Brain microvascular endothelial cell (primary cell): ENCODE results near the gene CRYGS.

Experiments
- DNase-seq: peaks from one replicate; pipeline ENCODE4 v3.0.0-alpha.2; 2020
- H3K27ac ChIP-seq: fragments of 250-450 bp; sonication (Bioruptor Pico); 2 replicates; pipeline ENCODE4 v1.5.1; 2020; ENCODE audit warnings: mild to moderate bottlenecking, moderate library complexity
- H3K27me3 ChIP-seq: fragments of 250-450 bp; sonication (Bioruptor Pico); replicated peaks from 2 replicates; pipeline ENCODE4 v1.5.1; 2020; ENCODE audit warnings: mild to moderate bottlenecking
- H3K36me3 ChIP-seq: fragments of 250-450 bp; sonication (Bioruptor Pico); replicated peaks from 2 replicates; pipeline ENCODE4 v1.5.1; 2020; ENCODE audit warnings: mild to moderate bottlenecking
- H3K4me3 ChIP-seq: 2 replicates; pipeline ENCODE4 v1.5.1; 2011; ENCODE audit warnings: low read depth, mild to moderate bottlenecking, control low read depth, low read length, moderate library complexity
- in situ Hi-C: cut with HindIII; loops from 2 replicates; pipeline ENCODE4 v1.10.0; 2017; ENCODE audit warnings: low sequenced_read_pairs, low pct_ligation_motif_present
- TF ChIP-seq, protein P1 (sequence below): IDR thresholded peaks from 2 replicates; pipeline ENCODE4 v1.5.1; 2011; ENCODE audit warnings: low read depth, mild to moderate bottlenecking, moderate library complexity, low read length, control low read depth, inconsistent platforms; ENCODE audit errors: missing control alignments

Gene CRYGS

GRCh38 chr3:186567072-186567921 lies 23.1 kb upstream of the CRYGS start, which contains the start of gene TBCCD1:
Gene TBCCD1 (minus strand): TSS chr3:186567339. CDS start chr3:186564329, 3,010 bp downstream.
- peak; percentile 88 for DNase-seq
- Histone ChIP-seq H3K36me3 (peaks cover 8% of the 10 kb centered on the region), H3K27me3 (no peaks in the 10 kb centered on the region), H3K27ac (peak within 1 kb of the TSS; percentile 69), H3K4me3 (peak within 1 kb of the TSS; percentile 93)
- in situ Hi-C loops = no loop called here
- TF ChIP-seq, protein P1, sequence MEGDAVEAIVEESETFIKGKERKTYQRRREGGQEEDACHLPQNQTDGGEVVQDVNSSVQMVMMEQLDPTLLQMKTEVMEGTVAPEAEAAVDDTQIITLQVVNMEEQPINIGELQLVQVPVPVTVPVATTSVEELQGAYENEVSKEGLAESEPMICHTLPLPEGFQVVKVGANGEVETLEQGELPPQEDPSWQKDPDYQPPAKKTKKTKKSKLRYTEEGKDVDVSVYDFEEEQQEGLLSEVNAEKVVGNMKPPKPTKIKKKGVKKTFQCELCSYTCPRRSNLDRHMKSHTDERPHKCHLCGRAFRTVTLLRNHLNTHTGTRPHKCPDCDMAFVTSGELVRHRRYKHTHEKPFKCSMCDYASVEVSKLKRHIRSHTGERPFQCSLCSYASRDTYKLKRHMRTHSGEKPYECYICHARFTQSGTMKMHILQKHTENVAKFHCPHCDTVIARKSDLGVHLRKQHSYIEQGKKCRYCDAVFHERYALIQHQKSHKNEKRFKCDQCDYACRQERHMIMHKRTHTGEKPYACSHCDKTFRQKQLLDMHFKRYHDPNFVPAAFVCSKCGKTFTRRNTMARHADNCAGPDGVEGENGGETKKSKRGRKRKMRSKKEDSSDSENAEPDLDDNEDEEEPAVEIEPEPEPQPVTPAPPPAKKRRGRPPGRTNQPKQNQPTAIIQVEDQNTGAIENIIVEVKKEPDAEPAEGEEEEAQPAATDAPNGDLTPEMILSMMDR = no peak

DNA sequence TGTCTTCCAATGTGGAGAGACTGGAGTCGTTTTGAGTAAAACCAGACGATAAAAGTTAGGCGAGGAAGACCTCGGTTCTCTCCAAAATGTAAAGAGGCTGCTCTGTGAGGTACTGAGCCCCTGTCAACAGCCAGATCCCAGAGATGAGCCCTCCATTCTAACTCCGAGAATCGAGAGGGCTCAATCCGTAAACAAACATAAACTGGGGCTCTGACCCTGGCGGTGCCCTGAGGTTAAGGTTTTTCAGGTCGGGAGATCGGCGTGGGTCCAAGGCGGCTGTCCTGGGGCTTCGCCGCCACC lies 22.5 kb upstream of the CRYGS start:
- H3K36me3 ChIP-seq = peaks cover 9% of the 10 kb centered on the region
- TF ChIP-seq, protein P1 = no peak
- H3K4me3 ChIP-seq = peak overlapping the region; percentile 93
- H3K27me3 ChIP-seq = no peaks in the 10 kb centered on the region
- in situ Hi-C loops = no loop called here
- peak overlapping the region; percentile 69 for H3K27ac ChIP-seq
- DNase-seq = no peak

- peaks cover 7% of the 10 kb centered on the region for H3K36me3 ChIP-seq
- TF ChIP-seq, protein P1 = no peak
- H3K27ac ChIP-seq = no peak overlapping the region
- DNase-seq = no peak
- in situ Hi-C loops = no loop called here
- H3K27me3 ChIP-seq = no peaks in the 10 kb centered on the region
- H3K4me3 ChIP-seq = no peak overlapping the region
These were observed 20.4 kb upstream of the CRYGS start for GRCh38 chr3:186564586-186564985.

GRCh38 chr3:186552408-186553031 lies 8.3 kb upstream of the CRYGS start:
- Histone ChIP-seq H3K4me3 (no peak overlapping the region), H3K27me3 (no peaks in the 10 kb centered on the region), H3K27ac (no peak overlapping the region), H3K36me3 (peaks cover 25% of the 10 kb centered on the region)
- TF ChIP-seq, protein P1 = no peak
- in situ Hi-C loops = no loop called here
- DNase-seq = no peak

DNA sequence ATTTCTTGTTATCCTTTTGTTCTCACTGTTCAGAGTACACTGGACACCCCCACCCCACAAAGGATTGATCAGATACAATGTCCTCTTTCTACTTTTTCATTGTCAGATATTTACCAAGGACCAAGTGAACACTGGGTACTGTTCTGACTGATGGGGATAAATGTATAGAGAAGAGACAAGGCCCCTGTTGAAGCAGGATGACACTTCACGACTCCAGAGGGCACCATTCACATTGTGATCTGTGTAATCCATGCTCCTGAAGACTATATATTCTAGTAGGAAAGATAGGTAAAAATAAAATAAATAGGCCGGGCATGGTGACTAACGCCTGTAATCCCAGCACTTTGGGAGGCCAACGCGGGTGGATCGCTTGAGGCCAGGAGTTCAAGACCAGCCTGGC lies 7.2 kb upstream of the CRYGS start:
- peaks cover 21% of the 10 kb centered on the region for H3K36me3 ChIP-seq
- no peak for DNase-seq
- TF ChIP-seq, protein P1 = no peak
- in situ Hi-C loops = no loop called here
- no peaks in the 10 kb centered on the region for H3K27me3 ChIP-seq
- H3K27ac ChIP-seq = no peak overlapping the region
- H3K4me3 ChIP-seq = no peak overlapping the region
